HEK293T (cell line): ENCODE data around the gene CAMK1D.

Experiments
- ARNT ChIP-seq: fragments of 450-650 bp; IDR thresholded peaks from 2 replicates; pipeline ENCODE4 v1.6.1; 2017; ENCODE audit warnings: mild to moderate bottlenecking
- BHLHE40 ChIP-seq: fragments of 450-650 bp; IDR thresholded peaks from 2 replicates; pipeline ENCODE4 v1.6.1; 2016; ENCODE audit warnings: mild to moderate bottlenecking, moderate library complexity, borderline replicate concordance
- ELF4 ChIP-seq: fragments of 450-650 bp; IDR thresholded peaks from 2 replicates; pipeline ENCODE4 v1.6.1; 2017; ENCODE audit warnings: antibody characterized with exemption
- FOXK2 ChIP-seq: fragments of 450-650 bp; IDR thresholded peaks from 2 replicates; pipeline ENCODE4 v1.6.1; 2016; ENCODE audit warnings: mild to moderate bottlenecking
- FOXM1 ChIP-seq: fragments of 450-650 bp; IDR thresholded peaks from 2 replicates; pipeline ENCODE4 v1.6.1; 2017; ENCODE audit warnings: mild to moderate bottlenecking, borderline replicate concordance
- L3MBTL2 ChIP-seq: fragments of 450-650 bp; conservative IDR thresholded peaks from 2 replicates; pipeline ENCODE4 v1.6.1; 2016; ENCODE audit warnings: mild to moderate bottlenecking
- LEF1 ChIP-seq: fragments of 450-650 bp; IDR thresholded peaks from 2 replicates; pipeline ENCODE4 v1.6.1; 2017; ENCODE audit warnings: mild to moderate bottlenecking, borderline replicate concordance
- NFRKB ChIP-seq: fragments of 450-650 bp; IDR thresholded peaks from 2 replicates; pipeline ENCODE4 v1.6.1; 2016; ENCODE audit warnings: mild to moderate bottlenecking, moderate library complexity
- SP1 ChIP-seq: fragments of 450-650 bp; IDR thresholded peaks from 2 replicates; pipeline ENCODE4 v1.6.1; 2017
- SUZ12 ChIP-seq: fragments of 450-650 bp; IDR thresholded peaks from 2 replicates; pipeline ENCODE4 v1.6.1; 2016; ENCODE audit warnings: mild to moderate bottlenecking
- TARDBP ChIP-seq: fragments of 450-650 bp; IDR thresholded peaks from 2 replicates; pipeline ENCODE4 v1.6.1; 2016
- ZNF384 ChIP-seq: fragments of 450-650 bp; IDR thresholded peaks from 2 replicates; pipeline ENCODE4 v1.6.1; 2016
- TF ChIP-seq, protein P1 (sequence below): fragments of 450-650 bp; IDR thresholded peaks from 2 replicates; pipeline ENCODE4 v1.6.1; 2016

DNA sequence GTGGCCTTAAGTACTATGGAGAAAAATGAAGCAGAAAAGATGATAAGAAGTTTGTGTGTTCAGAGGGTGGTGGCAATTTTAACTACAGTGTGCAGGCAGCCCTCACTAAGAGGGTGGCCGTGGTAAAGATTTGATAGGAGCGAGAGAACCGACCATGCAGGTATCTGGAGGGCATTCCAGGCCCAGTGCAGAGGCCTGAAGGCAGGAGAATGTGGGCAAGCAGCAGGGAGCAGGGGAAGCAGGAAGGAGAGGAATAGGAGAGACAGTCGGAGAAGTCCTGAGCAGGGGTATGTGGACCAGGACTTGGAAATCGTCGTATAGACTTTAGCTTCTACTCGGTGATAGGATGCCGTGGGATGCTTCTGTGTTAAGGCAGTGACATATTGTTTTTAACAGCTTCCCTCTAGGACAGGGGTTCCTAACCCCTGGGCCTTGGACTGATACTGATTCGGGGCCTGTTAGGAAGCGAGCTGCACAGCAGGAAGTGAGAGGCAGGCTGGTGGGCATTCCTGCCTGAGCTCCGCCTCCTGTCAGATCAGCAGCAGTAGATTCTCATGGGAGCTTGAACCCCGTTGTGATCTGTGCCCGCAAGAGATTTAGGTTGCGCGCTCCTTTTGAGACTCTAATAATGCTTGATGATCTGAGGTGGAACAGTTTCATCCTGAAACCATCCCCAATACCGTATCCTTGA lies 425.0 kb downstream of the CAMK1D start:
- TF ChIP-seq FOXM1 (no peak), BHLHE40 (no peak), L3MBTL2 (no peak), SP1 (no peak), ZNF384 (no peak), NFRKB (no peak), TARDBP (no peak), FOXK2 (no peak), SUZ12 (no peak), ARNT (no peak), ELF4 (no peak), LEF1 (no peak)
- TF ChIP-seq, protein P1, sequence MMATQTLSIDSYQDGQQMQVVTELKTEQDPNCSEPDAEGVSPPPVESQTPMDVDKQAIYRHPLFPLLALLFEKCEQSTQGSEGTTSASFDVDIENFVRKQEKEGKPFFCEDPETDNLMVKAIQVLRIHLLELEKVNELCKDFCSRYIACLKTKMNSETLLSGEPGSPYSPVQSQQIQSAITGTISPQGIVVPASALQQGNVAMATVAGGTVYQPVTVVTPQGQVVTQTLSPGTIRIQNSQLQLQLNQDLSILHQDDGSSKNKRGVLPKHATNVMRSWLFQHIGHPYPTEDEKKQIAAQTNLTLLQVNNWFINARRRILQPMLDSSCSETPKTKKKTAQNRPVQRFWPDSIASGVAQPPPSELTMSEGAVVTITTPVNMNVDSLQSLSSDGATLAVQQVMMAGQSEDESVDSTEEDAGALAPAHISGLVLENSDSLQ, result no peak
